NCI-H345 treated with DMSO at 0.1 percent for 48 hours (cell line): ENCODE results near the gene FFAR3.
A peak's percentile ranks its signal among the peaks of the same experiment; 100 is the strongest.
"Not testable (repeated sequence)": the region's sequence is repeated elsewhere in the genome, so short reads cannot be mapped to it uniquely, and the experiment has no call there.

Experiments
- DNase-seq: peaks from one replicate; lab custom pipeline; 2025; ENCODE audit not compliant: unreplicated experiment; lab: John Stamatoyannopoulos, UW

The FFAR3 gene

GRCh38 chr19:35349614-35350521, 8.4 kb upstream of the FFAR3 start:
- DNase-seq: no peak

- DNase-seq: no peak
Measured at GRCh38 chr19:35350591-35350990, 7.7 kb upstream of the FFAR3 start.

DNA sequence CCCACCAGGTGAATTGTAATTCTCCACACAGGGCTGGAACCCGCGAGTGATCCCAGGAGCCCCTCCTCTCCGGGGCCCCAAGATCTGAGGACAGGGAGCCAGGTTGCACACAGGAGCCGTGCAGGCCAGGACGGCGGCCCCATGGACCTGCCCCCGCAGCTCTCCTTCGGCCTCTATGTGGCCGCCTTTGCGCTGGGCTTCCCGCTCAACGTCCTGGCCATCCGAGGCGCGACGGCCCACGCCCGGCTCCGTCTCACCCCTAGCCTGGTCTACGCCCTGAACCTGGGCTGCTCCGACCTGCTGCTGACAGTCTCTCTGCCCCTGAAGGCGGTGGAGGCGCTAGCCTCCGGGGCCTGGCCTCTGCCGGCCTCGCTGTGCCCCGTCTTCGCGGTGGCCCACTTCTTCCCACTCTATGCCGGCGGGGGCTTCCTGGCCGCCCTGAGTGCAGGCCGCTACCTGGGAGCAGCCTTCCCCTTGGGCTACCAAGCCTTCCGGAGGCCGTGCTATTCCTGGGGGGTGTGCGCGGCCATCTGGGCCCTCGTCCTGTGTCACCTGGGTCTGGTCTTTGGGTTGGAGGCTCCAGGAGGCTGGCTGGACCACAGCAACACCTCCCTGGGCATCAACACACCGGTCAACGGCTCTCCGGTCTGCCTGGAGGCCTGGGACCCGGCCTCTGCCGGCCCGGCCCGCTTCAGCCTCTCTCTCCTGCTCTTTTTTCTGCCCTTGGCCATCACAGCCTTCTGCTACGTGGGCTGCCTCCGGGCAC, 6.7 kb upstream of the FFAR3 start:
- no peak for DNase-seq

GRCh38 chr19:35352177-35352447, 6.1 kb upstream of the FFAR3 start:
- DNase-seq: no peak

GRCh38 chr19:35352448-35353304, 5.6 kb upstream of the FFAR3 start:
- DNase-seq: peak; percentile 96

DNA sequence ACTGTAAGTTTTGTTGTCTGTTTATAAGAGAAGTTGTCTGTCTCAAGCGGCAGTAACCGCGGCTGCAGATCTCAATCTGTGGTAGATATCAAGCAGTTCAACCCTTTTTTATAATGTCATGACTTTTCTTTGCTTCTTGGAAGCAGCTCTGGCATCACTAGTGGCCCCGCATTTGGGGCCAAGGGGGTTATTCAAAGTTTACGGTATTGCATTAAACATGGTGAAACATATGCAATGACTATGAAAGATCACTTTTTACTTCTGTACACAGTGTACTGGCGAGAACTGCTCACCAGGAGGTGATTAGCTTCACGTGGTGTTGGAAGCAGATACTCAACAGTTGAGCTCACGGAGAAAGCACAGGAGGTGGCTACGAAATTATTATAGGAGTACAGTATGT, 4.6 kb upstream of the FFAR3 start:
- no peak for DNase-seq

- DNase-seq: no peak
Measured at GRCh38 chr19:35354898-35355297, 3.4 kb upstream of the FFAR3 start.

- no peak for DNase-seq
Measured at GRCh38 chr19:35355791-35356460, 2.3 kb upstream of the FFAR3 start.

- DNase-seq: not testable (repeated sequence)
Measured at GRCh38 chr19:35358834-35359233, 574 bp downstream of the FFAR3 start.

DNA sequence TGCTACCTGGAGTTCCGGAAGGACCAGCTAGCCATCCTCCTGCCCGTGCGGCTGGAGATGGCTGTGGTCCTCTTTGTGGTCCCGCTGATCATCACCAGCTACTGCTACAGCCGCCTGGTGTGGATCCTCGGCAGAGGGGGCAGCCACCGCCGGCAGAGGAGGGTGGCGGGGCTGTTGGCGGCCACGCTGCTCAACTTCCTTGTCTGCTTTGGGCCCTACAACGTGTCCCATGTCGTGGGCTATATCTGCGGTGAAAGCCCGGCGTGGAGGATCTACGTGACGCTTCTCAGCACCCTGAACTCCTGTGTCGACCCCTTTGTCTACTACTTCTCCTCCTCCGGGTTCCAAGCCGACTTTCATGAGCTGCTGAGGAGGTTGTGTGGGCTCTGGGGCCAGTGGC, 1.1 kb downstream of the FFAR3 start:
- not testable (repeated sequence) for DNase-seq

DNA sequence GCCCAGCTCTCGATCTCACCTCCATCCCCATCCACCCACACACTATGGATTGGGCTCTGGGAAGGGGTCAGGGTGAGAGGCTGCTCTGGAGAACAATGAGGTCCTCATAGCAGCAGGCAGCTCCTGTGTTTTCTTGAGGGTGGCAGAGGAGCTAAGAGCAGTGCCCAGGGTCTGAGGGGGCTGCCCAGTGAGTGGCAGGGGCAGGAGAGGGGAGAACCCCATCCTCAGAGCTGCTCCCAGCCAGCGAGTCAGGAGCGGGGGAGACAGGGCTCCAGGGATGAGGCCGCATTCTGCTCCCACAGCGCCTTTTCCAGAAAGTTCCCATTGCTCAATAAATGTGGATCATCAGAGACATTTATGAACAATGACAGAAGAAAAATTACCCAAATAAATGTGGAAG, 1.8 kb downstream of the FFAR3 start:
- DNase-seq: not testable (repeated sequence)

- DNase-seq: no peak
Measured at GRCh38 chr19:35360880-35361420, 2.7 kb downstream of the FFAR3 start.

DNA sequence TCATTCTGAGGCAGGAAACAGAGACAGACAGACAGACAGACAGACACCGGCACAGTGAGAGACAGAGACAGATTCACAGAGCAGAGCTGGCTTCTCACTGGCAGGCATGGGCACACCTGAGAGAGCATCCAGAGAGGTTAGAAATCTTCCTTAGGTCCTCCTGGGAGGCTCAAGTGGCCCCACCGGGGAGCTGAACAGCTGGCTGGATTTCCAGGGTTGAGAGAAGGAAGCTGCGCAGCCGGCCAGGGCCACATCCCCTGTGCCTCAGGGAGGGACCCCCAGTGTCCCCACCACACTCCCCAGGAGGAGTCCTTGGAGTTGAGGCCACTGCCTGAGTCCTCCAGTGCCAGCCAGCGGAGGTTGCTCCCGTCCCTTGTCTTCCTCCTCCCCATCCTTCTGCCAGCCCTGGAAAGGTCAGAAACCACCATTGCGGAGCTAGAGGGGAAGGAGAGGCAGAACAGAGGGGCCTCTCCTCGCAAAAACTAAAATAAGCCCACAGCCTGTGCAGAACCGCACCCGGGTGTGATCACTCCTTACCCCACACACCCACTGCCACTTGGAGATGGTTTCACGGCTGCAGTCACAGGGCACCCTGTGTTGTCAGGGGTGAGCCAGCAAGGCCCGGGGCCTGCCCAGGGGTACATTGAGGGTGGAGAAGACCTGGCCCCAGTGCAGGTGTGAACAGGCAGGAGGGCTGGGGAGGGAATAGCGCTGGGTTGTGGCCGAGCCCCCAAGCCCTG, 4.2 kb downstream of the FFAR3 start:
- no peak for DNase-seq

- no peak for DNase-seq
Measured at GRCh38 chr19:35363001-35363590, 4.8 kb downstream of the FFAR3 start.

GRCh38 chr19:35363711-35364425, 5.6 kb downstream of the FFAR3 start:
- DNase-seq: no peak

DNA sequence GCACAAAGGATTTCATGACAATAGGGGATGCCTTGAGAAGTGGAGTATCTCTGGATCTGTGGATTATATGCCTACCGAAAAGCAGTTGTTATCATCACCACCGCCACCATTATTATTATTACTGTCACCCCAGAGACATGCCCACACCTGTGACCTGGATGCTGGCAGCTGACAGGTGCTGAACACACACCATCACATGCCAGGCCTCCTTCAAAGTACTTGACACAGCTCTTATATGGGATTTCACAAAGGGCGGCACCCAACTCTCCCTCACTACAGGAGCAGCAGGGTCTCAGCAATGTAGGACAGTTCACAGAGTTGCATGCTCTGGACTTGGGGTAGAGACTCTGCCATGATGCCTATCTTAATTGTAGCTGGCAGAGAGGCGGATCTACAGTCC, 7.0 kb downstream of the FFAR3 start:
- DNase-seq: peak; percentile 62

- no peak for DNase-seq
Measured at GRCh38 chr19:35368378-35368777, 10.1 kb downstream of the FFAR3 start.

DNA sequence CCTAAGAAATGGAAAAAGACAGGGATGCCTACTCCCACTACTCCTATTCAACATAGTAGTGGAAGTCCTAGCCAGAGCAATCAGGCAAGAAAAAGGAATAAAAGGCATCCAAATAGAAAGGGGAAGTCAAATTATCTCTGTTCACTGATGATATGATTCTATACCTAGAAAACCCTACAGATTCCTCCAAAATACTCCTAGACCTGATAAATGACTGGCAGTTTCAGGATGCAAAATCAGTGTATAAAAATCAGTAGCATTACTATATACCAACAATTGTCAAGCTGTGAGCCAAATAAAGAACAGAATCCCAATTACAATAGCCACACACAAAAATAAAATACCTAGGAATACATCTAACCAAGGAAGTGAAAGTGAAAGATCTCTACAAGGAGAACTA, 11.3 kb downstream of the FFAR3 start:
- no peak for DNase-seq

- DNase-seq: no peak
Measured at GRCh38 chr19:35370722-35371121, 12.5 kb downstream of the FFAR3 start, which contains the start of gene GPR42. TSS of gene GPR42 (plus strand) at chr19:35371068. CDS start at chr19:35371360, 292 bp downstream.
